H9 (cell line): ENCODE results near the gene ATG14. TPM values are rescaled to one million over a fixed set of nuclear protein-coding genes. Genes with fewer than 3 reads are reported as not detected.

Experiments
- DNase-seq: peaks from one replicate; pipeline ENCODE4 v3.0.0-alpha.2; 2017
- H2AFZ ChIP-seq: one replicate; pipeline ENCODE4 v1.6.1; 2013; ENCODE audit warnings: mild to moderate bottlenecking, low read length, control low read depth, moderate library complexity
- H2AK5ac ChIP-seq: 2 replicates; pipeline ENCODE4 v1.6.1; 2013; ENCODE audit warnings: low read length, control low read depth, mixed read lengths; ENCODE audit not compliant: insufficient read length
- H2BK120ac ChIP-seq: one replicate; pipeline ENCODE4 v1.6.1; 2013; ENCODE audit warnings: low read depth, mild to moderate bottlenecking, low read length, control low read depth, inconsistent platforms; ENCODE audit not compliant: poor library complexity, severe bottlenecking
- H2BK12ac ChIP-seq: 2 replicates; pipeline ENCODE4 v1.6.1; 2013; ENCODE audit warnings: low read length, control low read depth, mixed read lengths, low read depth; ENCODE audit not compliant: insufficient read length
- H2BK15ac ChIP-seq: 2 replicates; pipeline ENCODE4 v1.6.1; 2013; ENCODE audit warnings: low read depth, low read length, control low read depth
- H2BK20ac ChIP-seq: one replicate; pipeline ENCODE4 v1.6.1; 2013; ENCODE audit warnings: low read depth, mild to moderate bottlenecking, low read length, control low read depth, inconsistent platforms; ENCODE audit not compliant: poor library complexity, severe bottlenecking
- H2BK5ac ChIP-seq: 2 replicates; pipeline ENCODE4 v1.6.1; 2013; ENCODE audit warnings: low read length, control low read depth, mixed read lengths; ENCODE audit not compliant: insufficient read length
- H3K14ac ChIP-seq: 2 replicates; pipeline ENCODE4 v1.6.1; 2013; ENCODE audit warnings: low read length, control low read depth; ENCODE audit not compliant: insufficient read depth
- H3K18ac ChIP-seq: 2 replicates; pipeline ENCODE4 v1.6.1; 2013; ENCODE audit warnings: low read depth, mild to moderate bottlenecking, mixed read lengths, low read length, control low read depth; ENCODE audit not compliant: insufficient read length
- H3K23ac ChIP-seq: 2 replicates; pipeline ENCODE4 v1.6.1; 2013; ENCODE audit warnings: low read length, control low read depth, mixed read lengths, low read depth; ENCODE audit not compliant: insufficient read length
- H3K23me2 ChIP-seq: 2 replicates; pipeline ENCODE4 v1.6.1; 2013; ENCODE audit warnings: low read depth, mild to moderate bottlenecking, mixed read lengths, low read length, control low read depth; ENCODE audit not compliant: insufficient read length, poor library complexity, severe bottlenecking
- H3K27ac ChIP-seq: 2 replicates; pipeline ENCODE4 v1.5.1; 2013; ENCODE audit warnings: low read length, control low read depth, mixed read lengths, low read depth; ENCODE audit not compliant: insufficient read length
- H3K27me3 ChIP-seq: 2 replicates; pipeline ENCODE4 v1.6.1; 2013; ENCODE audit warnings: low read length, control low read depth, inconsistent platforms; ENCODE audit not compliant: insufficient read depth
- H3K4ac ChIP-seq: 2 replicates; pipeline ENCODE4 v1.6.1; 2013; ENCODE audit warnings: low read depth, mild to moderate bottlenecking, control low read depth, inconsistent platforms, low read length, moderate library complexity
- H3K4me1 ChIP-seq: 2 replicates; pipeline ENCODE4 v1.6.1; 2013; ENCODE audit warnings: low read length, control low read depth, inconsistent platforms; ENCODE audit not compliant: insufficient read depth
- H3K4me2 ChIP-seq: 2 replicates; pipeline ENCODE4 v1.6.1; 2013; ENCODE audit warnings: low read length, control low read depth, mixed read lengths; ENCODE audit not compliant: insufficient read length, insufficient read depth
- H3K56ac ChIP-seq: 2 replicates; pipeline ENCODE4 v1.6.1; 2013; ENCODE audit warnings: low read depth, mild to moderate bottlenecking, mixed read lengths, low read length, control low read depth; ENCODE audit not compliant: insufficient read length
- H3K79me1 ChIP-seq: 2 replicates; pipeline ENCODE4 v1.6.1; 2013; ENCODE audit warnings: low read depth, mild to moderate bottlenecking, moderate library complexity, low read length, control low read depth, inconsistent platforms; ENCODE audit not compliant: insufficient read depth, poor library complexity, severe bottlenecking
- H3K79me2 ChIP-seq: 2 replicates; pipeline ENCODE4 v1.6.1; 2013; ENCODE audit warnings: low read length, control low read depth, inconsistent platforms; ENCODE audit not compliant: insufficient read depth
- H3K9ac ChIP-seq: 2 replicates; pipeline ENCODE4 v1.6.1; 2013; ENCODE audit warnings: low read length, control low read depth, mixed read lengths; ENCODE audit not compliant: insufficient read length; ENCODE audit errors: extremely low read depth
- H3K9me3 ChIP-seq: one replicate; pipeline ENCODE4 v1.6.1; 2013; ENCODE audit warnings: low read depth, low read length, inconsistent platforms; ENCODE audit not compliant: control insufficient read depth
- H3T11ph ChIP-seq: one replicate; pipeline ENCODE4 v1.6.1; 2013; ENCODE audit warnings: mild to moderate bottlenecking, low read length, control low read depth, inconsistent platforms
- H4K20me1 ChIP-seq: one replicate; pipeline ENCODE4 v1.6.1; 2013; ENCODE audit not compliant: control insufficient read depth, insufficient read length, insufficient read depth
- H4K5ac ChIP-seq: 2 replicates; pipeline ENCODE4 v1.6.1; 2013; ENCODE audit warnings: low read depth, mild to moderate bottlenecking, mixed read lengths, low read length, control low read depth; ENCODE audit not compliant: insufficient read length
- H4K8ac ChIP-seq: replicated peaks from 2 replicates; pipeline ENCODE4 v1.6.1; 2013; ENCODE audit warnings: low read length, control low read depth, mixed read lengths, low read depth; ENCODE audit not compliant: insufficient read length
- H4K91ac ChIP-seq: 2 replicates; pipeline ENCODE4 v1.6.1; 2013; ENCODE audit warnings: low read depth, mild to moderate bottlenecking, moderate library complexity, mixed read lengths, low read length, control low read depth; ENCODE audit not compliant: insufficient read length
- H3K27ac Mint-ChIP-seq, 3 experiments: 2 replicates in 2 of 3; 3 replicates in 1 of 3; pipeline ENCODE4 v1.8.0; 2020 to 2021; ENCODE audit warnings: mixed read lengths in 3 of 3, mild to moderate bottlenecking in 1 of 3, moderate library complexity in 1 of 3
- H3K27me3 Mint-ChIP-seq: 2 replicates; pipeline ENCODE4 v1.8.0; 2021; ENCODE audit warnings: low read depth, mild to moderate bottlenecking, moderate library complexity, mixed read lengths
- H3K36me3 Mint-ChIP-seq, 3 experiments: 2 replicates in 2 of 3; 3 replicates in 1 of 3; pipeline ENCODE4 v1.8.0; 2020 to 2021; ENCODE audit warnings: low read depth in 3 of 3, mixed read lengths in 3 of 3; ENCODE audit not compliant: insufficient read depth in 1 of 3
- H3K4me1 Mint-ChIP-seq, 2 experiments: 2 replicates each; pipeline ENCODE4 v1.8.0; 2020; ENCODE audit warnings: mixed read lengths in 2 of 2
- H3K4me3 Mint-ChIP-seq, 2 experiments: 2 replicates in 1 of 2; 3 replicates in 1 of 2; pipeline ENCODE4 v1.8.0; 2020 to 2021; ENCODE audit warnings: mild to moderate bottlenecking in 2 of 2, mixed read lengths in 2 of 2, moderate library complexity in 1 of 2
- H3K9me3 Mint-ChIP-seq, 2 experiments: 2 replicates in 1 of 2; 3 replicates in 1 of 2; pipeline ENCODE4 v1.8.0; 2020; ENCODE audit warnings: mild to moderate bottlenecking in 2 of 2, mixed read lengths in 2 of 2, moderate library complexity in 1 of 2
- CTCF ChIP-seq: fragments of 200-600 bp; sonication (generic); conservative IDR thresholded peaks from 3 replicates; pipeline ENCODE4 v1.8.0; 2021; ENCODE audit warnings: antibody characterized with exemption, mild to moderate bottlenecking
- WGBS: extraction: QIAGEN DNeasy Blood & Tissue Kit; methylation state at CpG from one replicate; pipeline ENCODE4 v1.1.7; 2013; ENCODE audit warnings: missing lambda C conversion rate, low lambda C conversion rate, mixed read lengths; ENCODE audit not compliant: insufficient read length; ENCODE audit errors: extremely low coverage; 5-methylcytosine and 5-hydroxymethylcytosine counted together
- total RNA-seq: library from RNA; stranded (reverse); gene quantifications from 2 replicates; pipeline ENCODE4 v1.2.1, GENCODE V29; 2021

The ATG14 gene
- total RNA-seq, 1 experiment from 2014 or later = 13.6 TPM

- Histone ChIP-seq H3K27me3 (no peaks in the 10 kb centered on the region), H2AFZ (no peak overlapping the region), H3K27ac (no peak overlapping the region), H3K18ac (no peak overlapping the region), H2BK120ac (no peak overlapping the region), H3T11ph (no peak overlapping the region), H3K4me2 (no peak overlapping the region), H4K20me1 (no peaks in the 10 kb centered on the region), H2AK5ac (no peak overlapping the region), H3K79me1 (no peaks in the 10 kb centered on the region), H3K4me1 (no peaks in the 10 kb centered on the region), H3K23me2 (no peaks in the 10 kb centered on the region), H3K4ac (no peak overlapping the region), H2BK5ac (no peak overlapping the region), H4K5ac (no peak overlapping the region), H3K23ac (no peak overlapping the region), H2BK12ac (no peak overlapping the region), H3K56ac (no peak overlapping the region), H2BK20ac (no peak overlapping the region), H4K8ac (no peak overlapping the region), H3K14ac (no peak overlapping the region), H3K79me2 (no peaks in the 10 kb centered on the region), H2BK15ac (no peak overlapping the region), H4K91ac (no peak overlapping the region), H3K9ac (no peak overlapping the region), H3K9me3 (no peaks in the 10 kb centered on the region)
- Mint-ChIP-seq H3K27ac (peak overlapping the region in 2 of 3 experiments; percentile 37 to 52; a peak in 1 of 7 replicates), H3K27me3 (no peaks in the 10 kb centered on the region), H3K4me1 (peaks cover 6 to 7% of the 10 kb centered on the region in 2 experiments), H3K9me3 (no peaks in the 10 kb centered on the region), H3K36me3 (peaks cover 4 to 36% (median 32%) of the 10 kb centered on the region in 3 experiments; a peak in 6 of 7 replicates), H3K4me3 (no peak overlapping the region)
- no CpG with 5 or more reads among the region's 5 CpGs for WGBS
- no peak for DNase-seq
- TF ChIP-seq CTCF = no peak
Measured at GRCh38 chr14:55381040-55381439, 30.6 kb downstream of the ATG14 start.
